NCI-H1105 treated with DMSO at 0.1 percent for 48 hours (cell line): ENCODE data around the gene TKT.

Experiments used
- DNase-seq: peaks from one replicate; lab custom pipeline; 2025; lab: John Stamatoyannopoulos, UW

Gene TKT

GRCh38 chr3:53196575-53197407 lies 59.0 kb downstream of the TKT start:
- no peak for DNase-seq

GRCh38 chr3:53195602-53196574 lies 59.9 kb downstream of the TKT start:
- DNase-seq: no peak

- DNase-seq: no peak
Measured at GRCh38 chr3:53195066-53195450, 60.8 kb downstream of the TKT start.

GRCh38 chr3:53194210-53195065 lies 61.4 kb downstream of the TKT start:
- DNase-seq: no peak

GRCh38 chr3:53193466-53194209 lies 62.2 kb downstream of the TKT start:
- DNase-seq: no peak

- DNase-seq: no peak
Measured at GRCh38 chr3:53192608-53193007, 63.2 kb downstream of the TKT start.

GRCh38 chr3:53191836-53192480 lies 63.9 kb downstream of the TKT start:
- DNase-seq: no peak

- DNase-seq: no peak
Measured at GRCh38 chr3:53190659-53191058, 65.2 kb downstream of the TKT start.

GRCh38 chr3:53189276-53189675 lies 66.5 kb downstream of the TKT start:
- no peak for DNase-seq

GRCh38 chr3:53188720-53189119 lies 67.1 kb downstream of the TKT start:
- no peak for DNase-seq

GRCh38 chr3:53188136-53188685 lies 67.6 kb downstream of the TKT start:
- no peak for DNase-seq

GRCh38 chr3:53187430-53187829 lies 68.4 kb downstream of the TKT start:
- DNase-seq: no peak

GRCh38 chr3:53186726-53187125 lies 69.1 kb downstream of the TKT start:
- no peak for DNase-seq

- no peak for DNase-seq
Measured at GRCh38 chr3:53185761-53186465, 69.9 kb downstream of the TKT start.

GRCh38 chr3:53184701-53185100 lies 71.1 kb downstream of the TKT start:
- DNase-seq: no peak

- DNase-seq: no peak
Measured at GRCh38 chr3:53183514-53183913, 72.3 kb downstream of the TKT start.

- DNase-seq: no peak
Measured at GRCh38 chr3:53182764-53183355, 73.0 kb downstream of the TKT start.

- no peak for DNase-seq
Measured at GRCh38 chr3:53181528-53181927, 74.3 kb downstream of the TKT start.

- DNase-seq: no peak
Measured at GRCh38 chr3:53181024-53181371, 74.8 kb downstream of the TKT start.
